Vagina (tissue), 2 donors: ENCODE measurements around the gene PROK2. TPM values are rescaled to one million over a fixed set of nuclear protein-coding genes. Genes with fewer than 3 reads are reported as not detected.
A peak's percentile ranks its signal among the peaks of the same experiment; 100 is the strongest.

Experiments used
- DNase-seq, 2 donors: peaks; one replicate each; pipeline ENCODE4 v3.0.0-alpha.2; 2017; ENCODE audit errors: extremely low spot score in 2 of 2
- H3K27ac ChIP-seq: fragments of 200-600 bp; sonication (generic); one replicate; pipeline ENCODE4 v1.5.1; 2019
- H3K27me3 ChIP-seq: fragments of 200-600 bp; sonication (generic); one replicate; pipeline ENCODE4 v1.5.1; 2019
- H3K36me3 ChIP-seq, 2 donors: fragments of 200-600 bp; sonication (generic); one replicate each; pipeline ENCODE4 v1.5.1; 2017 to 2019
- H3K4me1 ChIP-seq: fragments of 200-600 bp; sonication (generic); one replicate; pipeline ENCODE4 v1.5.1; 2019
- H3K4me3 ChIP-seq, 2 donors: fragments of 200-600 bp; sonication (generic); 1 replicate in 1 of 2; 2 replicates in 1 of 2; pipeline ENCODE4 v1.5.1; 2016 to 2019
- H3K9me3 ChIP-seq: fragments of 200-600 bp; sonication (generic); one replicate; pipeline ENCODE4 v1.5.1; 2019
- POLR2A ChIP-seq, 2 donors: fragments of 450-650 bp; IDR thresholded peaks; one replicate each; pipeline ENCODE4 v1.6.1; 2017; ENCODE audit warnings: antibody characterized with exemption in 2 of 2, mild to moderate bottlenecking in 2 of 2, moderate library complexity in 2 of 2
- POLR2AphosphoS5 ChIP-seq, 2 donors: sonication (generic); formaldehyde crosslinking; IDR thresholded peaks; one replicate each; pipeline ENCODE4 v1.9.0; 2017; ENCODE audit warnings: antibody characterized with exemption in 2 of 2, mild to moderate bottlenecking in 2 of 2, low read depth in 1 of 2; ENCODE audit not compliant: insufficient read depth in 1 of 2
- intact Hi-C: fragments of 100-400 bp; cut with DNase I; formaldehyde crosslinking; loops from one replicate; pipeline ENCODE4 v1.15.1; 2023
- total RNA-seq: library from RNA; depleted of rRNA; stranded (reverse); fragments of >200 nt; gene quantifications from one replicate; pipeline ENCODE4 v1.2.3, GENCODE V29; 2016
- TF ChIP-seq, protein P1 (sequence below), 3 experiments: fragments of 450-650 bp in 2 of 3; fragments of 200-600 bp in 1 of 3; sonication (generic) in 1 of 3; IDR thresholded peaks; one replicate each; pipeline ENCODE4 v1.5.1; 2017 to 2019; ENCODE audit warnings: antibody characterized with exemption in 3 of 3, mild to moderate bottlenecking in 2 of 3, moderate library complexity in 2 of 3

The PROK2 gene, protein sequence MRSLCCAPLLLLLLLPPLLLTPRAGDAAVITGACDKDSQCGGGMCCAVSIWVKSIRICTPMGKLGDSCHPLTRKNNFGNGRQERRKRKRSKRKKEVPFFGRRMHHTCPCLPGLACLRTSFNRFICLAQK
- total RNA-seq: 0.74 TPM

DNA sequence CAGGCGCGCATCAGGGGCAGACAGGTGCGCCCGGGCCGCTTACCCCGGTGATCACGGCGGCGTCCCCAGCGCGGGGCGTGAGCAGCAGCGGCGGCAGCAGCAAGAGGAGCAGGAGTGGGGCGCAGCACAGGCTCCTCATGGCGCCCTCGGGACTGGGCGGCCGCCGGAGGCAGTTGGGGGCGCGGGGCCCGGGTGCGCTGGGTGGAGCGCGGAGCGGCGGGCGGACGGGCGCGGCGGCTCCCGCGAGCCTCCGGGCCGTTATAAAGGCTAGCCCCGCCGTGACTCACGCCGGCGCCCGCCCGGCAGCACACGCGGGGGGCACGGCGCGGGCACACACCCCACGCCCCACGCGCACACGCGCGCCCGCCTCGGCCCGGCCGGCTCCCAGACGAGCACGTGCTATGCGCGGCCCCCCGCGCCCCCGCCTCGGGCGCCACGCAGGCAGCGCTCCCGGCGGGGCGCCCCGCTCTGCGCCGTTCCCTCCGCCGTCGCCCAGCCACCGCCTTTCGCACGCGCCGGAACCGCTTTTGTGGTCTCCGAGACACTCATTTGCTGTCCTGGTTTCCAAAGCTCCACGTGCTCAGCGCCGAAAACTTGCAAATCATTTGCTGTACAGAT is at the start of gene PROK2:
Gene PROK2 (minus strand): TSS at position 235 of the 618 bp plus-strand sequence. CDS start 96 bp downstream, at position 139.
- Histone ChIP-seq H3K4me1 (peaks cover 19% of the 10 kb centered on the region), H3K4me3 (peak within 1 kb of the TSS; percentile 24 to 46), H3K36me3 (no peaks in the 10 kb centered on the region), H3K9me3 (no peaks in the 10 kb centered on the region), H3K27ac (no peak within 1 kb of the TSS), H3K27me3 (peaks cover 4% of the 10 kb centered on the region)
- intact Hi-C loops: no loop called here
- no peak for TF ChIP-seq POLR2AphosphoS5 (IDR thresholded peaks at IDR 0.05; ENCODE audit: insufficient read depth in 1 of 2, low read depth in 1 of 2)
- TF ChIP-seq, protein P1, sequence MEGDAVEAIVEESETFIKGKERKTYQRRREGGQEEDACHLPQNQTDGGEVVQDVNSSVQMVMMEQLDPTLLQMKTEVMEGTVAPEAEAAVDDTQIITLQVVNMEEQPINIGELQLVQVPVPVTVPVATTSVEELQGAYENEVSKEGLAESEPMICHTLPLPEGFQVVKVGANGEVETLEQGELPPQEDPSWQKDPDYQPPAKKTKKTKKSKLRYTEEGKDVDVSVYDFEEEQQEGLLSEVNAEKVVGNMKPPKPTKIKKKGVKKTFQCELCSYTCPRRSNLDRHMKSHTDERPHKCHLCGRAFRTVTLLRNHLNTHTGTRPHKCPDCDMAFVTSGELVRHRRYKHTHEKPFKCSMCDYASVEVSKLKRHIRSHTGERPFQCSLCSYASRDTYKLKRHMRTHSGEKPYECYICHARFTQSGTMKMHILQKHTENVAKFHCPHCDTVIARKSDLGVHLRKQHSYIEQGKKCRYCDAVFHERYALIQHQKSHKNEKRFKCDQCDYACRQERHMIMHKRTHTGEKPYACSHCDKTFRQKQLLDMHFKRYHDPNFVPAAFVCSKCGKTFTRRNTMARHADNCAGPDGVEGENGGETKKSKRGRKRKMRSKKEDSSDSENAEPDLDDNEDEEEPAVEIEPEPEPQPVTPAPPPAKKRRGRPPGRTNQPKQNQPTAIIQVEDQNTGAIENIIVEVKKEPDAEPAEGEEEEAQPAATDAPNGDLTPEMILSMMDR (IDR thresholded peaks at IDR 0.05): no peak
- TF ChIP-seq POLR2A (IDR thresholded peaks at IDR 0.05): no peak
- DNase-seq: no peak

DNA sequence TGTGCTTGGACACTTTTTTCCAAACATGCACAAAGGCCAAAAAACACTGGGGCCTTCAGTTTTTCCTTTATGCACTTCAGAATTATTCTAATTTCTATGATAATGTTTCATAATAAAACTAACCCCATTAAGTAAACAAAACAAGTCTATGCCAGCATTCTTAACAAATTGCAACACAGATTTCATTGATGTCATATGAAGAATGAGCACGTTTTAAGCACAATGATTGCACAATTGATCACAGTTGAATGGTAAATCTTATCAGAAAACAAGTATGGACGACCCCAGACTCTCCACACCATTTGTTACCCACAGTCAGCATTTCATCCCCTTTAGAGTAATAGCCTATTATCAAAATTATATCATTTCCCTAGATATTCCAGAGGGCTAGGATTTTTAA is 46.7 kb upstream of the PROK2 start:
- Histone ChIP-seq H3K27me3 (no peaks in the 10 kb centered on the region), H3K4me1 (no peaks in the 10 kb centered on the region), H3K4me3 (no peak overlapping the region), H3K9me3 (no peaks in the 10 kb centered on the region), H3K27ac (no peak overlapping the region), H3K36me3 (no peaks in the 10 kb centered on the region)
- DNase-seq: no peak
- TF ChIP-seq, protein P1 (IDR thresholded peaks at IDR 0.05): no peak
- TF ChIP-seq POLR2AphosphoS5 (IDR thresholded peaks at IDR 0.05; ENCODE audit: insufficient read depth in 1 of 2, low read depth in 1 of 2) (no peak), POLR2A (IDR thresholded peaks at IDR 0.05) (no peak)
- intact Hi-C loops: no loop called here

DNA sequence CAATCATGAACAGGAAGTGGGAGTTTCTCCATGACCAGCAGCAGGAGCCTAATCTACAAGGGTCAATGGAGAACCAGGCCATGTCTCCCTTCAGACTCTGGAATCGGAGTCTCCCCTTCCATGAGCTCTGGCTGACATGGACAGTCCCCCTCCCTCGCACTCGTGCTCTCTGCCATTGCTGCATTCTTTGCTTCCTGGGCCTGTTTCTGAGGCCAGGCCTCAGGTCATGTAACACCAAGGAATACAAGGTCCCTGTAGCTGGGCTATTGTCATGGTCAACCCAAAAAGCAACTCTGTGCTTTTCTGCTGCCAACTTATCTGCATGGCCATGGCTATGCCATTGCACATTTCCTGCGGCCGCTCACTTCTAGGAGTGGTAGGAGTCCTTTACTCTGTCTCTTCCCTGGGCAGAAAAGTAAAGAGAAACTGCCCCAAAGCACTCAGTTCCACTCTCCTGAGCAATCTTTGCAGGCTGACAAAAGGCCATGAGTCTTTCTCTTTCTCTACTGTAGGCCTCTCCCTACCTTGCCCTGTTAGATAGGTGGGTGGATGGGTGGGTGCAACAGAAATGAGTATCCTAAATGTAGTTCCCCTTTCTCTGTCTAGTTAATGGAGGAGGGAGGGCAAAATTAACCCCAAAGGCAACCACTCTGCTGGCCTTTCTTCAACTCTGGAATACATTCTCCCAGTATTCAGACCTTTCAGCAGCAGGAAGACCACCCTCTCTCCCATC is 40.8 kb upstream of the PROK2 start:
- no peak for DNase-seq

DNA sequence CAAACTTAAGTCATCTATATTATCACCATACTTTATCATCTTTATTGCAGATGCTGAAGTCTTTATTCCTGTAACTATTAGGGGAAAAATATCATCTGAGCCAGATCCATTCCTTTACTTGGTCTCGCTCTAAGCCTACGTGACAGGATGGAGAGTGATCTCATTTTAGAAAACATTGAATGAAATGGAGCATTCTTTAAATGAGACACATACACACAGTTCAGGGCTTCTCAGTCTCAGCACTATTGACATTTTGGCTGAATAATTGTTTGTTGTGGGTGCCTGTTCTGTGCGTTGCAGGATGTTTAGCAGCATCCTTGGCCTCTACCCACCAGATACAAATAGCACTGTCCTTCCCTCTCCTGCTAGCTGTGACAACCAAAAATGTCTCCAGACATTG is 36.2 kb upstream of the PROK2 start:
- Histone ChIP-seq H3K4me1 (no peaks in the 10 kb centered on the region), H3K4me3 (no peak overlapping the region), H3K36me3 (no peaks in the 10 kb centered on the region), H3K9me3 (no peaks in the 10 kb centered on the region), H3K27ac (no peak overlapping the region), H3K27me3 (no peaks in the 10 kb centered on the region)
- intact Hi-C loops: no loop called here
- TF ChIP-seq, protein P1 (IDR thresholded peaks at IDR 0.05): no peak
- no peak for TF ChIP-seq POLR2AphosphoS5 (IDR thresholded peaks at IDR 0.05; ENCODE audit: insufficient read depth in 1 of 2, low read depth in 1 of 2)
- no peak for TF ChIP-seq POLR2A (IDR thresholded peaks at IDR 0.05)
- no peak for DNase-seq

More for the DNA sequence above, 40.8 kb upstream of the PROK2 start:
- no peaks in the 10 kb centered on the region for H3K9me3 ChIP-seq
- no peaks in the 10 kb centered on the region for H3K36me3 ChIP-seq
- intact Hi-C loops: no loop called here
- no peak overlapping the region for H3K27ac ChIP-seq
- TF ChIP-seq POLR2AphosphoS5 (IDR thresholded peaks at IDR 0.05; ENCODE audit: insufficient read depth in 1 of 2, low read depth in 1 of 2): no peak
- no peak for TF ChIP-seq POLR2A (IDR thresholded peaks at IDR 0.05)
- TF ChIP-seq, protein P1 (IDR thresholded peaks at IDR 0.05): no peak
- H3K4me1 ChIP-seq: no peaks in the 10 kb centered on the region
- H3K27me3 ChIP-seq: no peaks in the 10 kb centered on the region
- H3K4me3 ChIP-seq: no peak overlapping the region

DNA sequence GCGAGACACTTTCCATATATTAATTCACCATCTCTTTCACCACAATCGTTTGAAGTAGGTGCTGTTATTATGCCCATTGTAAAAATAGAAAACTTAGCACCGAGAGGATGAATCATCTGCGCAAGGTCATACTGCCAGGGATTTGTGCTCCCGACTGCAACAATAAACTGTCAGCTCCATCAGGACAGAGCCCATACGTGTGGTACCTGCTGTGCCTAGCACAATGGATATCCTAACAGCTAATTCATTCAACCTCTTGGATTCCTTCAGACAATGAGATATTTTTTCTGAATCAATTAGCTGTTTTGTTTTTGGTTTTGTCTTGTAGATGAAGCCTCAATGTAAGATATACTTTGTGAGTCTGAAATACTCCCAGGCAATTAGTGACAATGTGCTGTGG is 32.3 kb upstream of the PROK2 start:
- no peaks in the 10 kb centered on the region for H3K27me3 ChIP-seq
- H3K9me3 ChIP-seq: no peaks in the 10 kb centered on the region
- intact Hi-C loops: no loop called here
- no peak for DNase-seq
- no peak overlapping the region for H3K27ac ChIP-seq
- no peaks in the 10 kb centered on the region for H3K4me1 ChIP-seq
- TF ChIP-seq POLR2A (IDR thresholded peaks at IDR 0.05): no peak
- TF ChIP-seq POLR2AphosphoS5 (IDR thresholded peaks at IDR 0.05; ENCODE audit: insufficient read depth in 1 of 2, low read depth in 1 of 2): no peak
- TF ChIP-seq, protein P1 (IDR thresholded peaks at IDR 0.05): no peak
- H3K4me3 ChIP-seq: no peak overlapping the region
- no peaks in the 10 kb centered on the region for H3K36me3 ChIP-seq
